Measurements from ENCODE around the gene MYO1B.

MYO1B gene

GRCh38 chr2:191446910-191447309, 201.7 kb downstream of the MYO1B start:
- TF ChIP-seq CTCF (IDR thresholded peaks at IDR 0.05; ENCODE audit: insufficient read depth, low read length, poor library complexity, severe bottlenecking) (no peak), EZH2phosphoT487 (conservative IDR thresholded peaks at IDR 0.05; ENCODE audit: low read length) (no peak)
- Histone ChIP-seq H3K36me3 (ENCODE audit: low read length) (no peaks in the 10 kb centered on the region), H3K9ac (ENCODE audit: low read length) (no peak overlapping the region), H3K9me2 (replicated peaks; ENCODE audit: insufficient read depth, low read length) (no peaks in the 10 kb centered on the region), H3K4me3 (ENCODE audit: insufficient read depth, low read length, poor library complexity, severe bottlenecking) (no peak overlapping the region), H3K27me3 (ENCODE audit: low read length) (no peaks in the 10 kb centered on the region; the same call in 1 of the 2 replicates), H2AFZ (ENCODE audit: low read depth, low read length, severe bottlenecking) (no peak overlapping the region), H3F3A (ENCODE audit: insufficient read depth) (no peaks in the 10 kb centered on the region), H3K4me2 (ENCODE audit: low read depth, low read length, poor library complexity, severe bottlenecking) (no peak overlapping the region), H4K20me1 (ENCODE audit: low read depth, low read length) (no peaks in the 10 kb centered on the region), H3K27ac (ENCODE audit: low read depth, low read length) (no peak overlapping the region), H3K79me2 (ENCODE audit: insufficient read depth, low read length) (no peaks in the 10 kb centered on the region), H3K9me3 (ENCODE audit: insufficient read depth, low read length) (no peaks in the 10 kb centered on the region)

- Histone ChIP-seq H4K20me1 (ENCODE audit: low read depth, low read length) (no peaks in the 10 kb centered on the region), H3K79me2 (ENCODE audit: insufficient read depth, low read length) (no peaks in the 10 kb centered on the region), H3F3A (ENCODE audit: insufficient read depth) (no peaks in the 10 kb centered on the region), H3K9me3 (ENCODE audit: insufficient read depth, low read length) (no peaks in the 10 kb centered on the region), H3K4me3 (ENCODE audit: insufficient read depth, low read length, poor library complexity, severe bottlenecking) (no peak overlapping the region), H3K9ac (ENCODE audit: low read length) (no peak overlapping the region), H3K9me2 (replicated peaks; ENCODE audit: insufficient read depth, low read length) (no peaks in the 10 kb centered on the region), H3K27ac (ENCODE audit: low read depth, low read length) (no peak overlapping the region), H3K4me2 (ENCODE audit: low read depth, low read length, poor library complexity, severe bottlenecking) (no peak overlapping the region), H2AFZ (ENCODE audit: low read depth, low read length, severe bottlenecking) (no peak overlapping the region), H3K36me3 (ENCODE audit: low read length) (no peaks in the 10 kb centered on the region), H3K27me3 (ENCODE audit: low read length) (no peaks in the 10 kb centered on the region)
- TF ChIP-seq CTCF (IDR thresholded peaks at IDR 0.05; ENCODE audit: insufficient read depth, low read length, poor library complexity, severe bottlenecking), result no peak
- TF ChIP-seq EZH2phosphoT487 (conservative IDR thresholded peaks at IDR 0.05; ENCODE audit: low read length), result no peak
Measured at GRCh38 chr2:191451116-191451515, 205.9 kb downstream of the MYO1B start.

- TF ChIP-seq CTCF (IDR thresholded peaks at IDR 0.05; ENCODE audit: insufficient read depth, low read length, poor library complexity, severe bottlenecking) (no peak), EZH2phosphoT487 (conservative IDR thresholded peaks at IDR 0.05; ENCODE audit: low read length) (no peak)
- no peaks in the 10 kb centered on the region for H3K9me3 ChIP-seq (ENCODE audit: insufficient read depth, low read length)
- H4K20me1 ChIP-seq (ENCODE audit: low read depth, low read length), result no peaks in the 10 kb centered on the region
- no peak overlapping the region for H3K9ac ChIP-seq (ENCODE audit: low read length)
- H3K27me3 ChIP-seq (ENCODE audit: low read length), result no peaks in the 10 kb centered on the region
- no peaks in the 10 kb centered on the region for H3F3A ChIP-seq (ENCODE audit: insufficient read depth)
- H3K4me3 ChIP-seq (ENCODE audit: insufficient read depth, low read length, poor library complexity, severe bottlenecking), result no peak overlapping the region
- H3K4me2 ChIP-seq (ENCODE audit: low read depth, low read length, poor library complexity, severe bottlenecking), result no peak overlapping the region
- H3K27ac ChIP-seq (ENCODE audit: low read depth, low read length), result no peak overlapping the region
- H3K9me2 ChIP-seq (replicated peaks; ENCODE audit: insufficient read depth, low read length), result no peaks in the 10 kb centered on the region
- no peaks in the 10 kb centered on the region for H3K36me3 ChIP-seq (ENCODE audit: low read length)
- H2AFZ ChIP-seq (ENCODE audit: low read depth, low read length, severe bottlenecking), result no peak overlapping the region
- no peaks in the 10 kb centered on the region for H3K79me2 ChIP-seq (ENCODE audit: insufficient read depth, low read length)
Measured at GRCh38 chr2:191452065-191452464, 206.9 kb downstream of the MYO1B start.

All from SU-DHL-6 (cell line).